Activated T-cell treated with anti-CD3 and anti-CD28 coated beads for 4 hours (primary cell): ENCODE data around the gene ACTA1.
"Not testable (repeated sequence)": the region's sequence is repeated elsewhere in the genome, so short reads cannot be mapped to it uniquely, and the experiment has no call there.

ENCODE experiments used
- DNase-seq: peaks from one replicate; pipeline ENCODE4 v3.0.0-alpha.2; 2020

The ACTA1 gene

GRCh38 chr1:229407206-229408026 is 26.5 kb downstream of the ACTA1 start:
- no peak for DNase-seq

- no peak for DNase-seq
Observed at GRCh38 chr1:229406798-229407197, 27.1 kb downstream of the ACTA1 start.

DNA sequence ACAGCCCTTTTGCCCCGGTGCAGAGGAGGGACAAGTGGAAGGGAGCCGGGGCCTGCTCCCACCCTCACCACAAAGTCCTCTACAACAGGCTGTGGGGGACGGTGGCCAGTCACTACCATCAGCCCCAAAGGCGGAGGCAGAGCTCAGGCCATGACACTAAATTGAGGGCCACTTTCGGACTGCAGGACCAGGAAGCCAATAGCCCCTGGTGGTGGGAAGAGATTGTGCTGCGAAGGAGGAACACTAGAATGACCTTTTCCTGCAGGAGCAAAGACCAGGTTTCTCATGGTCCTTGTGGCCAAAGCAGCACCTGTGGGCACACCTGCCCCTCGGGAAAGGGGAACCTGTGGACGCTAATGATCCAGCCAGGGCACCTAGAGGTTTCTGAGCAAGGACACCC is 30.3 kb downstream of the ACTA1 start:
- DNase-seq = no peak

DNA sequence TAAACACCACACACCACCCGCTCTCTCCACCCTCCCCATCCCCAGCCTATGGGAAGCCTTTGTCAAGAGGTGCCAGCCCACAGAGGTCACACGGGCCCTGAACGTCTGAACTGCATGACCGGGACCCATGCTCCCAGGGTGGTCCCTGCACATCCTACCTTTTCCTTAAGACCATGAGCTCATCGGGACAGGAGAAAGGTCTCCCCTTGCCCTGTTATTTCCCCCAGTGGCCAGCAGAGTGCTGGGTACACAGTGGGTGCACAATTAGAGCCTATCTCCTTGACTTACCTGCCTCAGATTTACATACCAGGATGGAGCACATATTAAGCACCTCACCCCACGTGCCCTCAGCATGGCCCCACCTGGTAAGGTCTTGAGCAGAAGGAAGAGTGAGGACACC is 30.9 kb downstream of the ACTA1 start:
- DNase-seq = no peak

GRCh38 chr1:229402329-229402728 is 31.6 kb downstream of the ACTA1 start:
- not testable (repeated sequence) for DNase-seq

GRCh38 chr1:229397762-229398161 is 36.1 kb downstream of the ACTA1 start:
- DNase-seq = no peak

DNA sequence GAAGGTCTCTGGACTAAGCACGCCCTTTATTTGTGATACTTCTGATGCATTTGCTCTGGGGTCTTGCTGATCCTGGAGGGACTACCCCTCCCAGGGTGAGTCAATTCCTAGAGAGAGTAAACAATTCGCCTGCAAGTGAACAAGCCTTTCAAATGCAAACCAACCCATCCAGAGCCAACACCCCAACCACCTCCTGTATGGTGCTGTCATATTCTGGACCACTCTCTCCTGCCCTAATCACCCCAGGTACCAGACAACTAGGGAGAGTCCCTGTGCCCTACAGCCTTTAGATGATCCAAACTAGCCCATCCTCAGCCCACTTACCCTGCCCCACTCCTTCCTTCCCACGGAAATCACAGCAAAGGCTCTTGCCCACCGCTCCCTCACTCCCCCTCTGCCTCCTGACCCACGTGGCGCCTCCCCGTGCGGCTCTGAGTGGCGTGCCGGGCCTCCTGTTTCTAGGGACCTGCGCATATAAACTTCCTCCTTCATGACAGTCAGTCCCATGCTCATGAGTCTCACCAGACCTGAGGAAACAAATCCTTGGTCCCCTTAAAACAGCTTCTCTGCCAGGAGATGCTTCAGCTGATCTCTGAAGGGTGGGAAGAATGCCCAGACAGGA is 37.2 kb downstream of the ACTA1 start:
- DNase-seq = no peak

GRCh38 chr1:229394517-229394916 is 39.4 kb downstream of the ACTA1 start:
- DNase-seq = not testable (repeated sequence)

DNA sequence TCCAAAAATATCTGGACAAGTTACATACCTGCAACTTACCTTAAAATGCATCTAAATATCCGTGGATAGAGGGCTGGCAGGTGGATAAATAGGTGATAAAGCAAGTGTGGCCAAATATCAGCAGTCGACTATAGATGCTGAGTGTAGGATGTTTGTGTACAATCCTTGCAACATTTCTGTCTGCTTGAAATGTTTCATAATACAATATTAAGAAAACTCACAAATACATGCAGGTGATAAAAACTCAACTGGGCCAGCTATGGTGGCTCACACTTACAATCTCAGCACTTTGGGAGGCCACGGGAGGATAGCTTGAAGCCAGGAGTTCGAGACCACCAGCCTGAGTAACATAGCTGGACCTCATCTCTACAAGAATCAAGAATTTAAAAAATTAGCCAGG is 41.0 kb downstream of the ACTA1 start:
- no peak for DNase-seq

- DNase-seq = no peak
Observed at GRCh38 chr1:229390130-229390529, 43.8 kb downstream of the ACTA1 start.

DNA sequence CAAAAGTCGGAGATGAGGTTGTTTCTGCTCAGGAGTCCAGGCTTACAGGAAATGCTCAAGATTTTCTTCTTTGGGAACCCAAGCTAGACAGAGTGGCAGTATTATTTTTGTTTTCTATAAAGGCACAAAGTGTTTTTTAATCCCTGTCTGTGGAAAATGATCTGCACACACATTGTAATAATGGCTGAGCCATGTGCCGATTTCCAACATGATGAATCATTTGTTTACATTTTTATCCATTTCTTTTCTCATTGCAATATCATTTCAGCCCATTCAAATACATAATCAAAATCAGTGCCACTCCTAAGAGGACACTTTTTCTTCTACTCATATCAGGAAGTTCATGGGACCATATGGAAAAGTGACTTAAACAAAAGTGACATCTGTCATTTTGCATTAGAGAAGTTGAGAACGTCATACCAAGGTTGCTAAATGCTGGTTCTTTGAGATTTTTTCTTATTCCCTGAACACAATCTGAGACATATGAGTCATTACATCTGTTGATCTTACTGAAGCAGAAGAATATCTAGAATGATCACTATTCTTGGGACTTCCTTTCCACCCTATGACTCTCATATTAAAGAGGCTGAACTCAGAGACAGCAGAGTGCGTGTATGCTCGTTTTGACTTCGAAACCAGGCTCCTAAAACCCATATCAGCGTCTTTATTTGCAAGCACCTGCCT is 44.9 kb downstream of the ACTA1 start:
- DNase-seq = no peak

DNA sequence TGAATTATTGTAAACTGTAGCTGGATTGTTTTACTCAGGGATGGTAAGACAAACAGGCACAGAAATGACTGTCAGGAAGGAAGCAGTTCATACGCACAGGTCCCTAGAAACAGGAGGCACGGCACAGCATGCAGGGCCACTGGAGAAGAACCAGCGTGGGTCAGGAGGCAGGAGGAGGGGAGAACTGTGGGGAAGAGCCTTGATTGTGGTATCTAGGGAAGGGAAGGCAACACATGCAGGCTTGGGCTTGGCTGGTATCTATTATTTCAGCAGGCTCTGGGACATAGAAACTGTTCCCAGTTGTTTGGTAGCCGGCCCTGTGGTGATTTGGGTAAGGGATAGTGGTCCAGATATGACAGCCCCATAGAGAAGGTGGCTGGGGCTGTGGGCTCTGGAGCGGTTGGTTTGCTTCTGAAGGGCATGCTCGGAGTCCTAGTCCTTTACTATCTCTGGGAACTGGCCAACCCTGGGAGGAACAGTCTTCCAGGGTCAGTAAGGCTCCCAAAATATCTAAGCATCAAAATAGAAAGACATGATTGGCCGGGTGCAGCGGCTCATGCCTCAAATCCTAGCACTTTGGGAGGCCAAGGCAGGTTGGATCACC is 47.9 kb downstream of the ACTA1 start:
- DNase-seq = no peak

DNA sequence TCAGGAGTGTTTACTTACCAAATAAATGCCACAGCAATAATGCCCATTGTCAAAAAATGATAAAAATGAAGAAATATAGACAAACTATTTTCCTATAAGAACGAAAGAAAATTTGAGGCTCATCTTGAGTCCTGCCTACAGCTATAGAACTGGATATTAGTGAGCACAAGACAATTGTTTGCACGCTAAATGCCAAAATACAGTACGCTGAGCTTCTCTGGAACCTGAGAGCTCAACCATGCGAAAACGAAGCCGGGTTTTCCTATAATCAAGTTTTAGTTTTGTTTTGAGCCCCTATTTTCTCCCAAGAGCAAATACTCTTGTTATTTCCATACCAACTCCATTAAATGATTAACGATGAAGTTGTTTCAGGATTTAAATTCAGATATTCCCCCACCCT is 49.1 kb downstream of the ACTA1 start:
- no peak for DNase-seq

DNA sequence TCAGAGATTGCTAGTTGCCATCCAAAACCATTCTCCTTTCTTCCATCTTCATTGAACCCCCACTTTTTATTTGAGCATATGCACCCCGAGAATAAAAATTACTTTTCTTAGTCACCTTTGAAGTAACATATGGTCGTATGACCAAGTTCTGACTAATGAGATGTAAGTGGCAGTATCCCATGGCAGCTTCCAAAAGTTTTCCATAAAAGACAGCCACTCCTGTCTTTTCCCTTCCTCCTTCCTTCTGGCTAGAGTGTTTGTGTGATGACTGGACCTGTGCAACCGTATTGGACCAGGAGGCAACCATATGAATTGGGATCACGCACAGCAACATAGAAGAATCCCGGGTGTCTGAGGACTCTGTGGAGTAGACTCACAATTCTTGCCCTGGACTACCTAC is 49.9 kb downstream of the ACTA1 start:
- DNase-seq = no peak

GRCh38 chr1:229383188-229383587 is 50.7 kb downstream of the ACTA1 start:
- no peak for DNase-seq
